OCI-LY3 (cell line): ENCODE data around the gene APOBEC3C.
"Not testable (repeated sequence)": the region's sequence is repeated elsewhere in the genome, so short reads cannot be mapped to it uniquely, and the experiment has no call there.

Experiments used
- H2AFZ ChIP-seq: fragments of 200-600, 300-600 bp; shearing (Covaris generic); 2 replicates; pipeline ENCODE4 v1.6.0; 2014; ENCODE audit warnings: antibody characterized with exemption, low read depth, low read length
- H3K27ac ChIP-seq: fragments of 200-600, 300-600 bp; sonication (generic); 2 replicates; pipeline ENCODE4 v1.5.1; 2014; ENCODE audit warnings: mild to moderate bottlenecking, low read length, moderate library complexity, mixed read lengths
- H3K27me3 ChIP-seq: fragments of 200-600, 300-600 bp; sonication (generic); 2 replicates; pipeline ENCODE4 v1.6.1; 2014; ENCODE audit warnings: low read depth, low read length, mixed read lengths
- H3K36me3 ChIP-seq: fragments of 200-600, 300-600 bp; sonication (generic); replicated peaks from 2 replicates; pipeline ENCODE3; 2014; ENCODE audit warnings: low read depth, low read length, mixed read lengths
- H3K4me1 ChIP-seq: fragments of 300-600, 200-600 bp; sonication (generic); 2 replicates; pipeline ENCODE4 v1.6.1; 2014; ENCODE audit warnings: low read length, mixed read lengths
- H3K4me2 ChIP-seq: fragments of 200-600, 300-600 bp; sonication (generic); 2 replicates; pipeline ENCODE4 v1.6.1; 2014; ENCODE audit warnings: low read length, mixed read lengths
- H3K4me3 ChIP-seq: fragments of 300-600, 200-600 bp; sonication (generic); 2 replicates; pipeline ENCODE4 v1.5.1; 2014; ENCODE audit warnings: antibody characterized with exemption, mild to moderate bottlenecking, low read length, moderate library complexity
- H3K79me2 ChIP-seq: fragments of 300-600, 200-600 bp; shearing (Covaris generic); 2 replicates; pipeline ENCODE4 v1.6.1; 2014; ENCODE audit warnings: mild to moderate bottlenecking, low read length, mixed read lengths
- H3K9ac ChIP-seq: fragments of 300-600, 200-600 bp; shearing (Covaris generic); 2 replicates; pipeline ENCODE4 v1.6.0; 2014; ENCODE audit warnings: mild to moderate bottlenecking, low read length, moderate library complexity
- H3K9me3 ChIP-seq: fragments of 200-600, 300-600 bp; shearing (Covaris generic); 2 replicates; pipeline ENCODE4 v1.6.1; 2014; ENCODE audit warnings: low read length, mixed read lengths; ENCODE audit not compliant: insufficient read depth
- H4K20me1 ChIP-seq: fragments of 200-600, 300-600 bp; sonication (generic); 2 replicates; pipeline ENCODE4 v1.6.1; 2016; ENCODE audit warnings: low read length, mixed read lengths; ENCODE audit not compliant: insufficient read depth
- EZH2phosphoT487 ChIP-seq: fragments of 200-600 bp; shearing (Covaris generic); IDR thresholded peaks from 2 replicates; pipeline ENCODE4 v1.6.1; 2018; ENCODE audit warnings: antibody characterized with exemption, mixed run types, low read depth
- TF ChIP-seq, protein P1 (sequence below): fragments of 200-600, 300-600 bp; sonication (generic); IDR thresholded peaks from 2 replicates; pipeline ENCODE4 v1.5.1; 2014; ENCODE audit warnings: antibody characterized with exemption, low read length, low read depth

Gene APOBEC3C

DNA sequence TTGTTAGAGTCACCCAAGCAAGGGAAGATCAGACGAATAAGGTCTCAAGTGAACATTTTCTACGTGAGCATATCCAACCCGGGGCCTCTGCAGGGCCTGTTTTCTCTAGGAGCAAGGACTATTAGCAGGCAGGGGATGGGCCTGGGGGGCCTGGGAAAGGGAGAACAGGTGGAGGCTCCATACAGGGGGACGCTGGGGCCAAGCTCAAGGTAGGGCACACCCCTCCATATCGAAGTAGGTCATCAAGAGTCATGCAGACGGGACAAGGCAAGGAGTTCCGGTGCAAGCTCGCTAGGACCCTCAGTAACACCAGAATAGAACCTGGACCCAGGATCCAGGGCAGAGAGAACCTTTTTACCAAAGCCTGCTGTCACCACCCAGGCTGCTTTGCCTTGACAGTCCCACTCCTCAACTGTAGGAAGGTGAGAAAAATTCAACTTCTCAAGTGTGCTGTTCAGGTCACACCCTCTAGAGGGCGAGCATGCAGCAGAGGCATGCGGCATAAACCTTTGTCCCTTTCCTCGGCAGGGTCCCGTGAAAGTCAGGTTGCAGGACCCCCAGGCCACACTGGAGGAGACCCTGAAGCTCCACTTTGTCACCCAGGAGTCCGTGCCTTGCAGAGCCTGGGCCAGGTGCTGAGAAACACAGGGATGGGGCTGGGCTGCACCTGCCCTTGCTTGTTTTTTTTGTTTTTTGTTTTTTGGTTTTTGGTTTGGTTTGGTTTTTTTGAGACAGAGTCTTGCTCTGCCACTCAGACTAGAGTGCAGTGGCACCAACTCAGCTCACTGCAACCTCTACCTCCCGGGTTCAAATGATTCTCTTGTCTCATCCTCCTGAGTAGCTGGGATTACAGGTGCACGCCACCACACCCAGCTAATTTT, 40.5 kb upstream of the APOBEC3C start:
- Histone ChIP-seq H4K20me1 (no peaks in the 10 kb centered on the region), H3K9me3 (no peaks in the 10 kb centered on the region; the same call in 1 of the 2 replicates), H3K4me3 (no peak overlapping the region), H3K4me1 (peaks cover 13% of the 10 kb centered on the region), H3K79me2 (no peaks in the 10 kb centered on the region), H3K27me3 (peaks cover 5% of the 10 kb centered on the region; the same call in 1 of the 2 replicates), H3K4me2 (peak overlapping the region; percentile 47), H3K27ac (no peak overlapping the region), H2AFZ (peak overlapping the region; percentile 61; the same call in 1 of the 2 replicates), H3K36me3 (no peaks in the 10 kb centered on the region), H3K9ac (no peak overlapping the region)
- TF ChIP-seq EZH2phosphoT487: no peak
- TF ChIP-seq, protein P1, sequence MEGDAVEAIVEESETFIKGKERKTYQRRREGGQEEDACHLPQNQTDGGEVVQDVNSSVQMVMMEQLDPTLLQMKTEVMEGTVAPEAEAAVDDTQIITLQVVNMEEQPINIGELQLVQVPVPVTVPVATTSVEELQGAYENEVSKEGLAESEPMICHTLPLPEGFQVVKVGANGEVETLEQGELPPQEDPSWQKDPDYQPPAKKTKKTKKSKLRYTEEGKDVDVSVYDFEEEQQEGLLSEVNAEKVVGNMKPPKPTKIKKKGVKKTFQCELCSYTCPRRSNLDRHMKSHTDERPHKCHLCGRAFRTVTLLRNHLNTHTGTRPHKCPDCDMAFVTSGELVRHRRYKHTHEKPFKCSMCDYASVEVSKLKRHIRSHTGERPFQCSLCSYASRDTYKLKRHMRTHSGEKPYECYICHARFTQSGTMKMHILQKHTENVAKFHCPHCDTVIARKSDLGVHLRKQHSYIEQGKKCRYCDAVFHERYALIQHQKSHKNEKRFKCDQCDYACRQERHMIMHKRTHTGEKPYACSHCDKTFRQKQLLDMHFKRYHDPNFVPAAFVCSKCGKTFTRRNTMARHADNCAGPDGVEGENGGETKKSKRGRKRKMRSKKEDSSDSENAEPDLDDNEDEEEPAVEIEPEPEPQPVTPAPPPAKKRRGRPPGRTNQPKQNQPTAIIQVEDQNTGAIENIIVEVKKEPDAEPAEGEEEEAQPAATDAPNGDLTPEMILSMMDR: peak; percentile 94

DNA sequence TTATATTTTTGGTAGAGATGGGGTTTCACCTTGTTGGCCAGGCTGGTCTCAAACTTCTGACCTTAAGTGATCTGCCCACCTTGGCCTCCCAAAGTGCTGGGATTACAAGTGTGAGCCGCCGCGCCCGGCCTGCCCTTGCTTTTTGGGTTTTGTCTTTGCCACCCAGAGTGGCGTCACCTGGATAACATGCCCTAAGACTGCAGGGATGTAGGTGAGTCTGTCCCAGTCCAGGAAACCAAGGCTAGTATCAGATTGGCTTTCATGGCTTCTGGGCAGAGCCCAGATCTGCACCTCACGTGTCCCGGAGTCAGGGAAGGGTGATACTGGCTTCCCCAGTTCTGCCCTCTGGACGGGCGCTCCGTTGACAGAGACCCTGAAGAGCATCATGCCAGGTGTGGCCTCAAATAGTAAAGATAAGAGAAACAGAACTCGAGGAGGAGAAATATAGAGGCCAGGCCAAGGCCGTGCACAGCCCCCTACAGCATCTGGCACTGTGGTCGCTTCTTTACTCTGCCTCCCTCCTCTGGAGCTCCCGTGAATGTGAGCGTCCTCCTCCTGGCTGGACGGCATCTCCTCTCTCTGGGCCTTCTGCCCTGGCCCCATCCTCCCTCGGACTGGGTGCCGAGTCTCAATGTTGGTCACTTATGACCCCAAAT, 39.8 kb upstream of the APOBEC3C start:
- no peaks in the 10 kb centered on the region for H4K20me1 ChIP-seq
- no peak overlapping the region for H3K4me2 ChIP-seq
- H3K4me3 ChIP-seq: no peak overlapping the region
- H3K4me1 ChIP-seq: peaks cover 6% of the 10 kb centered on the region
- H3K79me2 ChIP-seq: no peaks in the 10 kb centered on the region
- no peaks in the 10 kb centered on the region for H3K36me3 ChIP-seq
- no peak overlapping the region for H3K9ac ChIP-seq
- no peak overlapping the region for H3K27ac ChIP-seq
- peaks cover 5% of the 10 kb centered on the region; the same call in 1 of the 2 replicates for H3K27me3 ChIP-seq
- no peaks in the 10 kb centered on the region; the same call in 1 of the 2 replicates for H3K9me3 ChIP-seq
- H2AFZ ChIP-seq: no peak overlapping the region
- TF ChIP-seq, protein P1: no peak
- no peak for TF ChIP-seq EZH2phosphoT487

DNA sequence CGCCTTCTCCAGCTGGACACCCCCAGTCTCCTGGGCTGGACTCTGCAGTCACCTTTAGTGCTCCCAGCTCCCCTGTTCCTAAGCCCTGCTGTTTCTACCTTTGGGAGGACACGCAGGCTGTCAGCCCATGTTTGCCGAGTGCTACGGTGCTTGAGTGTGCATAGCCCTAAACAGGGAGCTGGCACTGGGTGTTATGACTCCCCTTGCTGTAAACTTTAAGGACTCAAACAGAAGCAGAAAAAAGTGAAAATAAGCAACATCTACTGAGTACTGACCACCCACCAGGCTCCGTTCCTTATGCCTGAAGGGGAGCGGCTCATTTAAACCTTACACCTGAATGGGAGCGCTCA, 39.3 kb upstream of the APOBEC3C start:
- Histone ChIP-seq H3K27ac (no peak overlapping the region), H3K9ac (no peak overlapping the region), H3K36me3 (no peaks in the 10 kb centered on the region), H2AFZ (no peak overlapping the region), H3K9me3 (no peaks in the 10 kb centered on the region; the same call in 1 of the 2 replicates), H3K4me3 (no peak overlapping the region), H3K4me2 (no peak overlapping the region), H3K79me2 (no peaks in the 10 kb centered on the region), H4K20me1 (no peaks in the 10 kb centered on the region), H3K27me3 (peaks cover 5% of the 10 kb centered on the region; the same call in 1 of the 2 replicates), H3K4me1 (peaks cover 2% of the 10 kb centered on the region; the same call in 1 of the 2 replicates)
- no peak for TF ChIP-seq EZH2phosphoT487
- TF ChIP-seq, protein P1: no peak

DNA sequence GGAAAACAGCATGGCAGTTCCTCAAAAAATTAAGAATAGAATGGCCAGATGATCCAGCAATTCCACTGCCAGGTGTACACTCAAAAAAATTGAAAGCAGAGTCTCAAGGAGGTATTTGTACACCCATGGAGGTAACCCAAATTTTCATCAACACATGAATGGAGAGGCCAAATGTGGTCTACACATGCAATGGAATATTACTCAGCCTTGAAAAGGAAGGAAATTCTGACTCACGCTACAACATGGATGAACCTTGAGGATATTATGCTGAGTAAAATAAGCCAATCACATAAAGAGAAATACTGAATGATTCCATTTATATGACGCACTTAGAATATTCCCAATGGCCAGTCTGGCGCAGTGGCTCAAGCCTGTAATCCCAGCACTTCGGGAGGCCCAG, 36.8 kb upstream of the APOBEC3C start:
- not testable (repeated sequence) for H3K4me2 ChIP-seq, H3K36me3 ChIP-seq, H2AFZ ChIP-seq, H3K79me2 ChIP-seq, H4K20me1 ChIP-seq, H3K4me3 ChIP-seq, H3K9ac ChIP-seq, H3K27me3 ChIP-seq, H3K9me3 ChIP-seq, H3K27ac ChIP-seq
- peaks cover 19% of the 10 kb centered on the region for H3K4me1 ChIP-seq

DNA sequence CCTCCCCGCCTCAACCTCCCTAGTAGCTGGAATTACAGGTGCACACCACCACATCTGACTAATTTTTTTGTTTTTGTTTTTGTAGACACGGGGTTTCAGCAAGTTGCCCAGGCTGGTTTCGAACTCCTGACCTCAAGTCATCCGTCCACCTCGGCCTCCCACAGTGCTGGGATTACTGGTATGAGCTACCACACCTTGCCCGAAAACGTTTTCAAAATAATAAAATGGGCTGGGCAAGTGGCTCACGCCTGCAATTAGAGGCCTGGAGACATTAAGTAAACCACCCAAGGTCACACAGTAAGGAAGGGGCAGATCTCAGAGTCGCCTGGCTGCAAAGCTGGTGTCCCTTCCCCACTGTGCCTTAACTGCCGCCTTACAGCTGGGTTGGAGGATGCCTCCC, 33.5 kb upstream of the APOBEC3C start:
- peaks cover 48% of the 10 kb centered on the region for H3K4me1 ChIP-seq
- H3K9me3 ChIP-seq, H3K36me3 ChIP-seq, H3K4me2 ChIP-seq, H3K4me3 ChIP-seq, H3K79me2 ChIP-seq, H3K9ac ChIP-seq, H3K27me3 ChIP-seq, H4K20me1 ChIP-seq, H2AFZ ChIP-seq, H3K27ac ChIP-seq: not testable (repeated sequence)
